Heart left ventricle (tissue), 16 donors: Measurements from ENCODE around the gene PIP5K1C. TPM values are rescaled to one million over a fixed set of nuclear protein-coding genes. Genes with fewer than 3 reads are reported as not detected.
A peak's percentile ranks its signal among the peaks of the same experiment; 100 is the strongest.

ENCODE experiments used
- ATAC-seq, 4 donors: fragments of 200-7000 bp; cut with Tn5 transposase; one replicate each; pipeline ENCODE4 v1.9.1; 2020 to 2022; ENCODE audit warnings: moderate library complexity in 4 of 4, mild to moderate bottlenecking in 3 of 4, moderate number of reproducible peaks in 1 of 4
- DNase-seq, 5 donors: peaks; one replicate each; pipeline ENCODE4 v3.0.0-alpha.2; 2020
- H3K27ac ChIP-seq, 12 donors: fragments of 200-600 bp; sonication (generic) in 4 of 12; one replicate each; pipeline versions ENCODE4 v1.5.0 to v1.8.0; 2016 to 2022; ENCODE audit warnings: mild to moderate bottlenecking in 2 of 12
- H3K27me3 ChIP-seq, 9 donors: fragments of 200-600 bp; sonication (generic) in 2 of 9; one replicate each; pipeline versions ENCODE4 v1.5.1 to v1.8.0; 2016 to 2022; ENCODE audit warnings: mild to moderate bottlenecking in 3 of 9
- H3K36me3 ChIP-seq, 9 donors: fragments of 200-600 bp; sonication (generic) in 2 of 9; one replicate each; pipeline versions ENCODE4 v1.5.0 to v1.8.0; 2018 to 2022; ENCODE audit warnings: mild to moderate bottlenecking in 2 of 9
- H3K4me1 ChIP-seq, 12 donors: fragments of 200-600 bp; sonication (generic) in 4 of 12; one replicate each; pipeline versions ENCODE4 v1.5.0 to v1.8.0; 2016 to 2022; ENCODE audit warnings: mild to moderate bottlenecking in 3 of 12
- H3K4me3 ChIP-seq, 12 donors: fragments of 200-600 bp; sonication (generic) in 4 of 12; one replicate each; pipeline versions ENCODE4 v1.5.0 to v1.8.0; 2017 to 2022; ENCODE audit warnings: mild to moderate bottlenecking in 9 of 12, moderate library complexity in 4 of 12
- H3K9me3 ChIP-seq, 12 donors: fragments of 200-600 bp; sonication (generic) in 4 of 12; one replicate each; pipeline versions ENCODE4 v1.5.0 to v1.8.0; 2016 to 2022; ENCODE audit warnings: mild to moderate bottlenecking in 1 of 12
- CTCF ChIP-seq, 12 donors: fragments of 200-600 bp; sonication (generic) in 4 of 12; IDR thresholded peaks; one replicate each; pipeline versions ENCODE4 v1.5.0 to v1.8.0; 2018 to 2022; ENCODE audit warnings: antibody characterized with exemption in 12 of 12, mild to moderate bottlenecking in 5 of 12
- POLR2A ChIP-seq, 2 donors: fragments of 450-650 bp; IDR thresholded peaks; one replicate each; pipeline ENCODE4 v1.6.1; 2017; ENCODE audit warnings: antibody characterized with exemption in 2 of 2, mild to moderate bottlenecking in 2 of 2, moderate library complexity in 2 of 2
- WGBS, 4 donors: extraction: QIAGEN DNeasy Blood & Tissue Kit in 2 of 4; methylation state at CpG; one replicate each; pipeline versions ENCODE4 v1.1.5 to v1.1.7; 2013 to 2018; 5-methylcytosine and 5-hydroxymethylcytosine counted together
- intact Hi-C, 10 donors: fragments of 100-400 bp; cut with DNase I; formaldehyde crosslinking; loops; one replicate each; pipeline versions ENCODE4 v1.11.1 to v1.14.2; 2022
- long read RNA-seq, 3 donors: library from polyadenylated mRNA; unstranded; transcript quantifications; one replicate each; pipeline ENCODE4 v2.0.0, GENCODE V29; 2020 to 2021
- polyA plus RNA-seq, 2 donors: library from polyadenylated mRNA; stranded (reverse); fragments of 200-250 nt; gene quantifications; one replicate each; pipeline ENCODE4 v1.2.3, GENCODE V29; 2013
- total RNA-seq, 9 donors: library from RNA; depleted of rRNA in 2 of 9; stranded (reverse); fragments of >200 nt in 2 of 9; fragmentation: NEBNext Ultra II Directional in 3 of 9; extraction: Animal tissue kit (Norgen Biotek cat#: 25700) in 3 of 9; gene quantifications; one replicate each; pipeline versions ENCODE4 v1.1.0 to v1.2.4, GENCODE V29; 2016 to 2023
- donor health status: ischemic (EF 13 %, LVEDD 7.1; RV severe dilation, severe dysfunction).
- donor health status: healthy with polysubstance abuse.
- donor health status: DM: no; HTN: yes; CAD: no.
- donor health status: DM: no; HTN: no; CAD: no.
- donor health status: ischemic (EF 25% LVEDD 6.9; RV normal size, moderate dysfunction).
- donor health status: ischemic (EF 25% LVEDD 5.7; RV mildly dilated, moderate dysfunction).
- donor health status: healthy.
- donor health status: DM: yes; HTN: yes; CAD: no.
- donor health status: ischemic (EF 35%, LVEDD 5.7; RV mildly dilated, moderate dysfunction).
- donor health status: nonischemic (EF 11% LVEDD 7.7; RV severe dilation, severe dysfunction).
- donor health status: DM: yes; HTN: yes; CAD: no.
- donor health status: PGD.
- donor health status: ischemic (EF 29% LVEDD 5.4; RV normal size, mild dysfunction).
- donor health status: nonischemic (EF 23%, LVEDD 6.1; RV moderate dilation, normal function).

PIP5K1C gene
- total RNA-seq (10 to 100 TPM; 27.8 to 56.6 (median 38.2) TPM), polyA plus RNA-seq (10 to 100 TPM; 23.9 to 31.0 TPM)
- long read RNA-seq, donor 1, full-length matches to known transcripts = 3 of 21 reads
- long read RNA-seq, donor 1, partial matches to known transcripts = 1 of 21 reads
- long read RNA-seq, donor 1, other reads (novel, unspliced or antisense) = 17 of 21 reads
- long read RNA-seq, donor 2, full-length matches to known transcripts = 2 of 20 reads
- long read RNA-seq, donor 2, partial matches to known transcripts = 7 of 20 reads
- long read RNA-seq, donor 2, other reads (novel, unspliced or antisense) = 11 of 20 reads
- long read RNA-seq, donor 3, full-length matches to known transcripts = 2 of 18 reads
- long read RNA-seq, donor 3, partial matches to known transcripts = 5 of 18 reads
- long read RNA-seq, donor 3, other reads (novel, unspliced or antisense) = 11 of 18 reads

- WGBS, 4 donors = 3 to 6% (median 3%) methylated on average over 51 to 82 of the region's 82 CpGs
- H3K27me3 ChIP-seq = no peaks in the 10 kb centered on the region
- ATAC-seq (peak; percentile 48 to 94 (median 89)), DNase-seq (peak; percentile 88 to 95 (median 92))
- TF ChIP-seq POLR2A (IDR thresholded peaks at IDR 0.05) (peak in 1 of 2 donors; percentile 41), CTCF (IDR thresholded peaks at IDR 0.05) (peak; percentile 63 to 91 (median 78))
- H3K4me3 ChIP-seq = peak within 1 kb of the TSS; percentile 69 to 100 (median 90)
- H3K9me3 ChIP-seq = no peaks in the 10 kb centered on the region
- intact Hi-C loops = loop anchor here (1.0 to 10.0 kb wide), 6 partner anchors 30 to 156 kb away; no protein-coding TSS in a partner anchor
- H3K4me1 ChIP-seq = peaks cover 0 to 30% (median 12%) of the 10 kb centered on the region in 12 donors
- peak within 1 kb of the TSS; percentile 62 to 97 (median 90) for H3K27ac ChIP-seq
- H3K36me3 ChIP-seq = peaks cover 0 to 3% (median 0%) of the 10 kb centered on the region in 9 donors
Measured at GRCh38 chr19:3700242-3701032, at the start of gene PIP5K1C. Gene PIP5K1C, minus strand, starts transcription at chr19:3700468. Its CDS starts 78 bp downstream, at chr19:3700390.

- 79 to 88% (median 86%) methylated on average over 8 of the region's 8 CpGs for WGBS, 4 donors
- peaks cover 0 to 4% (median 0%) of the 10 kb centered on the region in 9 donors for H3K27me3 ChIP-seq
- TF ChIP-seq CTCF (IDR thresholded peaks at IDR 0.05) = no peak
- TF ChIP-seq POLR2A (IDR thresholded peaks at IDR 0.05) = no peak
- intact Hi-C loops = no loop called here
- H3K4me3 ChIP-seq = no peak overlapping the region
- DNase-seq (no peak), ATAC-seq (no peak)
- peaks cover 0 to 48% (median 34%) of the 10 kb centered on the region in 9 donors for H3K36me3 ChIP-seq
- no peaks in the 10 kb centered on the region for H3K4me1 ChIP-seq
- no peaks in the 10 kb centered on the region for H3K9me3 ChIP-seq
- H3K27ac ChIP-seq = no peak overlapping the region
Measured at GRCh38 chr19:3748965-3749364, 48.7 kb upstream of the PIP5K1C start.

GRCh38 chr19:3746371-3747056, 46.2 kb upstream of the PIP5K1C start:
- WGBS, 4 donors = 67 to 73% (median 68%) methylated on average over 30 to 31 of the region's 31 CpGs
- H3K27me3 ChIP-seq = peaks cover 0 to 4% (median 0%) of the 10 kb centered on the region in 9 donors
- H3K4me3 ChIP-seq = no peak overlapping the region
- no peaks in the 10 kb centered on the region for H3K4me1 ChIP-seq
- no peak overlapping the region for H3K27ac ChIP-seq
- TF ChIP-seq CTCF (IDR thresholded peaks at IDR 0.05) = no peak
- TF ChIP-seq POLR2A (IDR thresholded peaks at IDR 0.05) = no peak
- H3K9me3 ChIP-seq = no peaks in the 10 kb centered on the region
- intact Hi-C loops = no loop called here
- ATAC-seq = no peak
- DNase-seq = no peak
- H3K36me3 ChIP-seq = peaks cover 0 to 23% (median 15%) of the 10 kb centered on the region in 9 donors
